ENCODE results near the gene MAVS.
A peak's percentile ranks its signal among the peaks of the same experiment; 100 is the strongest.

Gene MAVS

GRCh38 chr20:3922223-3922982, 75.8 kb downstream of the MAVS start:
- H3K4me3 ChIP-seq (ENCODE audit: low read length): no peak overlapping the region
- no peak for TF ChIP-seq CTCF (IDR thresholded peaks at IDR 0.05; ENCODE audit: insufficient read depth, low read depth, low read length, missing control alignments)
- no peak for DNase-seq (ENCODE audit: low read depth)

GRCh38 chr20:3922983-3923339, 76.3 kb downstream of the MAVS start:
- no peak overlapping the region for H3K4me3 ChIP-seq (ENCODE audit: low read length)
- TF ChIP-seq CTCF (IDR thresholded peaks at IDR 0.05; ENCODE audit: insufficient read depth, low read depth, low read length, missing control alignments): no peak
- DNase-seq (ENCODE audit: low read depth): no peak

- DNase-seq (ENCODE audit: low read depth): no peak
- no peak for TF ChIP-seq CTCF (IDR thresholded peaks at IDR 0.05; ENCODE audit: insufficient read depth, low read depth, low read length, missing control alignments)
- no peak overlapping the region for H3K4me3 ChIP-seq (ENCODE audit: low read length)
These were observed 77.2 kb downstream of the MAVS start for GRCh38 chr20:3923818-3924217.

- no peak for DNase-seq (ENCODE audit: low read depth)
- TF ChIP-seq CTCF (IDR thresholded peaks at IDR 0.05; ENCODE audit: insufficient read depth, low read depth, low read length, missing control alignments): peak; percentile 10
- no peak overlapping the region for H3K4me3 ChIP-seq (ENCODE audit: low read length)
These were observed 77.9 kb downstream of the MAVS start for GRCh38 chr20:3924304-3925112.

GRCh38 chr20:3925113-3925695, 78.6 kb downstream of the MAVS start:
- no peak for TF ChIP-seq CTCF (IDR thresholded peaks at IDR 0.05; ENCODE audit: insufficient read depth, low read depth, low read length, missing control alignments)
- DNase-seq (ENCODE audit: low read depth): no peak
- H3K4me3 ChIP-seq (ENCODE audit: low read length): no peak overlapping the region

Measured in epithelial cell of esophagus (primary cell).